GM12878 (cell line): ENCODE data around the gene ZBTB24.

Source experiments
- FOXM1 ChIP-seq: IDR thresholded peaks from 2 replicates; pipeline ENCODE4 v1.6.1; 2012; ENCODE audit warnings: low read depth, mild to moderate bottlenecking, inconsistent platforms, low read length, moderate library complexity
- GABPA ChIP-seq: IDR thresholded peaks from 2 replicates; pipeline ENCODE4 v1.6.1; 2014; ENCODE audit warnings: antibody characterized with exemption, low read depth, mild to moderate bottlenecking, inconsistent platforms
- PAX5 ChIP-seq: IDR thresholded peaks from 2 replicates; pipeline ENCODE4 v1.6.1; 2011; ENCODE audit warnings: low read depth, low read length, borderline replicate concordance
- POLR2AphosphoS5 ChIP-seq: IDR thresholded peaks from 2 replicates; pipeline ENCODE4 v1.6.1; 2011; ENCODE audit warnings: mild to moderate bottlenecking, low read length, inconsistent platforms
- RAD21 ChIP-seq: IDR thresholded peaks from 2 replicates; pipeline ENCODE4 v1.6.1; 2011; ENCODE audit warnings: mild to moderate bottlenecking, low read depth, low read length, moderate library complexity; ENCODE audit not compliant: insufficient read depth
- SP1 ChIP-seq: IDR thresholded peaks from one replicate; pipeline ENCODE4 v1.6.1; 2011; ENCODE audit warnings: low read depth, low read length
- ZNF384 ChIP-seq: IDR thresholded peaks from 2 replicates; pipeline ENCODE4 v1.6.1; 2012; ENCODE audit warnings: low read depth, mild to moderate bottlenecking, low read length, improper control_type of control experiment, borderline replicate concordance
- TF ChIP-seq, protein P1 (sequence below), 3 experiments: IDR thresholded peaks in 2 of 3; conservative IDR thresholded peaks in 1 of 3; 2 replicates each; pipeline ENCODE4 v1.5.1; 2011; ENCODE audit warnings: low read depth in 3 of 3, low read length in 3 of 3, mild to moderate bottlenecking in 3 of 3, control low read depth in 2 of 3, moderate library complexity in 2 of 3, inconsistent platforms in 1 of 3, mixed read lengths in 1 of 3; ENCODE audit not compliant: control insufficient read depth in 2 of 3, insufficient read depth in 1 of 3; ENCODE audit errors: extremely low read depth in 1 of 3
- TF ChIP-seq, protein P2 (sequence below): IDR thresholded peaks from 2 replicates; pipeline ENCODE4 v1.6.1; 2012; ENCODE audit warnings: low read length, inconsistent platforms
- TF ChIP-seq, protein P3 (sequence below): IDR thresholded peaks from 2 replicates; pipeline ENCODE4 v1.6.1; 2011; ENCODE audit warnings: low read depth, mild to moderate bottlenecking, low read length, moderate library complexity, borderline replicate concordance; ENCODE audit errors: extremely low read depth

DNA sequence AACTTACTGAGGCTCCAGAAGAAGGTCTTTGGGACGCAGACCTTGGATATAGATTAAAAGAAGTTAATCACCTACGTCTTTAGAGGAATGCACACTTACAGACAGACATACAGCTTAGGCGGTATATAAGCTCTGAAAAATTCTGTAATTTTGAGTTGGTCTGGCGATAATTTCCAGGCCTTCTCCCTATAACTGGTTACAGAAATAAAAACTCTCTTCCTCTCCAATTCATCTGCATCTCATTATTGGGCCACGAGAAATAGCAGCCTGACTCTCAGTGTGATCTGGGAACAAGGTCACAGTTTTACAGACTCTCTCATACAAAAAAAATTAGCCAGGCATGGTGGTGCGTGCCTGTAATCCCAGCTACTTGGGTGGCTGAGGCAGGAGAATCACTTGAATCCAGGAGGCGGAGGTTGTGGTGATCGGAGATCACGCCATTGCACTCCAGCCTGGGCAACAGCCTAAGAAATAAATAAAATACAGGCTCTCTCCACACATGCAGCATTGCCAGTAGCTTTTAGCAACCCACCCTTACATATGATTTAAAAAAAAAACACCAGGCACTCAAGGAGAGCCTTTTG is 4.7 kb downstream of the ZBTB24 start:
- TF ChIP-seq, protein P1, sequence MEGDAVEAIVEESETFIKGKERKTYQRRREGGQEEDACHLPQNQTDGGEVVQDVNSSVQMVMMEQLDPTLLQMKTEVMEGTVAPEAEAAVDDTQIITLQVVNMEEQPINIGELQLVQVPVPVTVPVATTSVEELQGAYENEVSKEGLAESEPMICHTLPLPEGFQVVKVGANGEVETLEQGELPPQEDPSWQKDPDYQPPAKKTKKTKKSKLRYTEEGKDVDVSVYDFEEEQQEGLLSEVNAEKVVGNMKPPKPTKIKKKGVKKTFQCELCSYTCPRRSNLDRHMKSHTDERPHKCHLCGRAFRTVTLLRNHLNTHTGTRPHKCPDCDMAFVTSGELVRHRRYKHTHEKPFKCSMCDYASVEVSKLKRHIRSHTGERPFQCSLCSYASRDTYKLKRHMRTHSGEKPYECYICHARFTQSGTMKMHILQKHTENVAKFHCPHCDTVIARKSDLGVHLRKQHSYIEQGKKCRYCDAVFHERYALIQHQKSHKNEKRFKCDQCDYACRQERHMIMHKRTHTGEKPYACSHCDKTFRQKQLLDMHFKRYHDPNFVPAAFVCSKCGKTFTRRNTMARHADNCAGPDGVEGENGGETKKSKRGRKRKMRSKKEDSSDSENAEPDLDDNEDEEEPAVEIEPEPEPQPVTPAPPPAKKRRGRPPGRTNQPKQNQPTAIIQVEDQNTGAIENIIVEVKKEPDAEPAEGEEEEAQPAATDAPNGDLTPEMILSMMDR (IDR thresholded peaks at IDR 0.05 in 2 of 3, conservative IDR thresholded peaks at IDR 0.05 in 1 of 3; ENCODE audit: control insufficient read depth in 2 of 3, extremely low read depth in 1 of 3, insufficient read depth in 1 of 3, low read depth in 3 of 3, low read length in 3 of 3), result no peak
- TF ChIP-seq GABPA (no peak), POLR2AphosphoS5 (no peak), FOXM1 (no peak), PAX5 (no peak), SP1 (no peak), ZNF384 (no peak), RAD21 (no peak)
- TF ChIP-seq, protein P2, sequence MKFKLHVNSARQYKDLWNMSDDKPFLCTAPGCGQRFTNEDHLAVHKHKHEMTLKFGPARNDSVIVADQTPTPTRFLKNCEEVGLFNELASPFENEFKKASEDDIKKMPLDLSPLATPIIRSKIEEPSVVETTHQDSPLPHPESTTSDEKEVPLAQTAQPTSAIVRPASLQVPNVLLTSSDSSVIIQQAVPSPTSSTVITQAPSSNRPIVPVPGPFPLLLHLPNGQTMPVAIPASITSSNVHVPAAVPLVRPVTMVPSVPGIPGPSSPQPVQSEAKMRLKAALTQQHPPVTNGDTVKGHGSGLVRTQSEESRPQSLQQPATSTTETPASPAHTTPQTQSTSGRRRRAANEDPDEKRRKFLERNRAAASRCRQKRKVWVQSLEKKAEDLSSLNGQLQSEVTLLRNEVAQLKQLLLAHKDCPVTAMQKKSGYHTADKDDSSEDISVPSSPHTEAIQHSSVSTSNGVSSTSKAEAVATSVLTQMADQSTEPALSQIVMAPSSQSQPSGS, result no peak
- TF ChIP-seq, protein P3, sequence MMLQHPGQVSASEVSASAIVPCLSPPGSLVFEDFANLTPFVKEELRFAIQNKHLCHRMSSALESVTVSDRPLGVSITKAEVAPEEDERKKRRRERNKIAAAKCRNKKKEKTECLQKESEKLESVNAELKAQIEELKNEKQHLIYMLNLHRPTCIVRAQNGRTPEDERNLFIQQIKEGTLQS, result no peak
